GM11168 (cell line): ENCODE measurements around the gene FAM168B.

ENCODE experiments used
- in situ Hi-C: fragments of 300-500 bp; cut with MboI; formaldehyde crosslinking; loops from one replicate; pipeline ENCODE4 v1.12.0; 2022; ENCODE audit warnings: low sequenced_read_pairs; ENCODE audit not compliant: unreplicated experiment

The FAM168B gene

GRCh38 chr2:131042148-131042775 is 51.0 kb downstream of the FAM168B start:
- in situ Hi-C loops: no loop called here

- in situ Hi-C loops: no loop called here
Measured at GRCh38 chr2:131041402-131042147, 51.7 kb downstream of the FAM168B start.

GRCh38 chr2:131040661-131041401 is 52.4 kb downstream of the FAM168B start:
- in situ Hi-C loops: no loop called here

GRCh38 chr2:131039908-131040660 is 53.2 kb downstream of the FAM168B start:
- in situ Hi-C loops: no loop called here

GRCh38 chr2:131039535-131039907 is 53.7 kb downstream of the FAM168B start:
- in situ Hi-C loops: no loop called here

GRCh38 chr2:131039101-131039440 is 54.2 kb downstream of the FAM168B start:
- in situ Hi-C loops: no loop called here

- in situ Hi-C loops: no loop called here
Measured at GRCh38 chr2:131038258-131039100, 54.8 kb downstream of the FAM168B start.

- in situ Hi-C loops: no loop called here
Measured at GRCh38 chr2:131037398-131038257, 55.6 kb downstream of the FAM168B start.

GRCh38 chr2:131036696-131037397 is 56.4 kb downstream of the FAM168B start:
- in situ Hi-C loops: no loop called here

- in situ Hi-C loops: no loop called here
Measured at GRCh38 chr2:131036269-131036668, 57.0 kb downstream of the FAM168B start.

- in situ Hi-C loops: no loop called here
Measured at GRCh38 chr2:131035826-131036231, 57.4 kb downstream of the FAM168B start.

GRCh38 chr2:131035112-131035825 is 58.0 kb downstream of the FAM168B start:
- in situ Hi-C loops: no loop called here

- in situ Hi-C loops: no loop called here
Measured at GRCh38 chr2:131034122-131035051, 58.9 kb downstream of the FAM168B start.

- in situ Hi-C loops: no loop called here
Measured at GRCh38 chr2:131033786-131034121, 59.5 kb downstream of the FAM168B start.

- in situ Hi-C loops: no loop called here
Measured at GRCh38 chr2:131032393-131032836, 60.8 kb downstream of the FAM168B start.

- in situ Hi-C loops: no loop called here
Measured at GRCh38 chr2:131031875-131032274, 61.4 kb downstream of the FAM168B start.

GRCh38 chr2:131031431-131031841 is 61.8 kb downstream of the FAM168B start:
- in situ Hi-C loops: no loop called here
